MM.1S (cell line): ENCODE measurements around the gene EIF5AL1.
"Not testable (repeated sequence)": the region's sequence is repeated elsewhere in the genome, so short reads cannot be mapped to it uniquely, and the experiment has no call there.

ENCODE experiments used
- DNase-seq: peaks from one replicate; pipeline ENCODE4 v3.0.0-alpha.2; 2015
- H2AFZ ChIP-seq: fragments of 300-600 bp; sonication (generic); 2 replicates; pipeline ENCODE4 v1.6.0; 2016; ENCODE audit warnings: antibody characterized with exemption, low read length
- H3F3A ChIP-seq: fragments of 300-600 bp; sonication (generic); 2 replicates; pipeline ENCODE4 v1.6.1; 2016; ENCODE audit warnings: mild to moderate bottlenecking, antibody characterized with exemption, low read length, moderate library complexity, mixed read lengths; ENCODE audit not compliant: insufficient read depth
- H3K27ac ChIP-seq: fragments of 300-600 bp; sonication (generic); 2 replicates; pipeline ENCODE4 v1.5.1; 2016; ENCODE audit warnings: mild to moderate bottlenecking, low read length
- H3K27me3 ChIP-seq: fragments of 300-600 bp; sonication (generic); replicated peaks from 2 replicates; pipeline ENCODE4 v1.6.0; 2016; ENCODE audit warnings: low read length; ENCODE audit not compliant: insufficient read depth
- H3K36me3 ChIP-seq: fragments of 300-600 bp; sonication (generic); replicated peaks from 2 replicates; pipeline ENCODE4 v1.6.1; 2016; ENCODE audit warnings: mild to moderate bottlenecking, low read length, mixed read lengths; ENCODE audit not compliant: insufficient read depth
- H3K4me1 ChIP-seq: fragments of 300-600 bp; sonication (generic); 2 replicates; pipeline ENCODE4 v1.6.1; 2016; ENCODE audit warnings: low read length, mixed read lengths
- H3K4me2 ChIP-seq: fragments of 300-600 bp; sonication (generic); 2 replicates; pipeline ENCODE4 v1.6.0; 2016; ENCODE audit warnings: low read depth, low read length
- H3K4me3 ChIP-seq: fragments of 300-600 bp; sonication (generic); 2 replicates; pipeline ENCODE4 v1.5.1; 2016; ENCODE audit warnings: low read length, mixed read lengths
- H3K79me2 ChIP-seq: fragments of 300-600 bp; sonication (generic); 2 replicates; pipeline ENCODE4 v1.6.1; 2016; ENCODE audit warnings: mixed run types, low read length, mixed read lengths
- H3K9ac ChIP-seq: fragments of 300-600 bp; sonication (generic); 2 replicates; pipeline ENCODE4 v1.6.1; 2016; ENCODE audit warnings: low read length, mixed read lengths
- H3K9me2 ChIP-seq: fragments of 300-600 bp; sonication (generic); replicated peaks from 2 replicates; pipeline ENCODE4 v1.6.1; 2016; ENCODE audit warnings: mild to moderate bottlenecking, low read length, mixed read lengths; ENCODE audit not compliant: insufficient read depth
- H3K9me3 ChIP-seq: fragments of 300-600 bp; sonication (generic); replicated peaks from 2 replicates; pipeline ENCODE4 v1.6.1; 2016; ENCODE audit warnings: mild to moderate bottlenecking, low read length, mixed read lengths; ENCODE audit not compliant: insufficient read depth
- H4K20me1 ChIP-seq: fragments of 300-600 bp; sonication (generic); 2 replicates; pipeline ENCODE4 v1.6.1; 2016; ENCODE audit warnings: mild to moderate bottlenecking, low read length, moderate library complexity, mixed read lengths; ENCODE audit not compliant: insufficient read depth
- CTCF ChIP-seq: fragments of 300-600 bp; sonication (generic); IDR thresholded peaks from 2 replicates; pipeline ENCODE4 v1.5.1; 2016; ENCODE audit warnings: antibody characterized with exemption, low read length, mixed read lengths
- EZH2 ChIP-seq: fragments of 300-600 bp; sonication (generic); optimal IDR thresholded peaks from 2 replicates; pipeline ENCODE3; 2017; ENCODE audit warnings: low read depth, mild to moderate bottlenecking, antibody characterized with exemption, low read length, mixed read lengths
- EZH2phosphoT487 ChIP-seq: fragments of 300-600 bp; sonication (generic); IDR thresholded peaks from 2 replicates; pipeline ENCODE4 v1.6.1; 2018; ENCODE audit warnings: antibody characterized with exemption, low read length

EIF5AL1 gene

DNA sequence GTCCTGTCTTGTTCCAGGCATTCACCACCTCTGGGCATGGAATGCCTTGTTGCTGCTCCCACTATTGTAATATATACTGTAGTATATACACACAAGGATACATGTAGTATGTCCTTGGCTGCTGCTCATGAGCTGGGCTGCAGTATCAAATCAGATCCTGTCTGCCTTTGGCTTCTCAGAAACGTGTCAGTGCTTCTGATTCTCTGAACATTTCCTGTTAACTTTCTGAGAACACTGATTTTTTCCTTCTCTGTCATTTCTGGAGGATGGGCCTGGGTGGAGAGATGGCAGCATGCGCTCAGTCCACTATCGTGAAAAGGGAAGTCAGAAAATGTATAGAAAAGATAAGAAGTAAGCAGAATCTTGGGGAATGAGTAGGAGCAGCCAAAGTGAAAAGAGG lies 35.6 kb downstream of the EIF5AL1 start:
- no peaks in the 10 kb centered on the region for H3K9me2 ChIP-seq
- no peaks in the 10 kb centered on the region for H3K4me1 ChIP-seq
- no peaks in the 10 kb centered on the region for H4K20me1 ChIP-seq
- H3K9me3 ChIP-seq: no peaks in the 10 kb centered on the region
- no peaks in the 10 kb centered on the region for H3K27me3 ChIP-seq
- H3K79me2 ChIP-seq: no peaks in the 10 kb centered on the region
- H3K27ac ChIP-seq: no peak overlapping the region
- no peak overlapping the region for H3K4me3 ChIP-seq
- no peaks in the 10 kb centered on the region for H3F3A ChIP-seq
- H3K4me2 ChIP-seq: no peak overlapping the region
- H3K36me3 ChIP-seq: no peaks in the 10 kb centered on the region
- no peak for DNase-seq
- H2AFZ ChIP-seq: no peak overlapping the region
- TF ChIP-seq CTCF: no peak
- TF ChIP-seq EZH2: no peak
- TF ChIP-seq EZH2phosphoT487: no peak
- no peak overlapping the region for H3K9ac ChIP-seq

DNA sequence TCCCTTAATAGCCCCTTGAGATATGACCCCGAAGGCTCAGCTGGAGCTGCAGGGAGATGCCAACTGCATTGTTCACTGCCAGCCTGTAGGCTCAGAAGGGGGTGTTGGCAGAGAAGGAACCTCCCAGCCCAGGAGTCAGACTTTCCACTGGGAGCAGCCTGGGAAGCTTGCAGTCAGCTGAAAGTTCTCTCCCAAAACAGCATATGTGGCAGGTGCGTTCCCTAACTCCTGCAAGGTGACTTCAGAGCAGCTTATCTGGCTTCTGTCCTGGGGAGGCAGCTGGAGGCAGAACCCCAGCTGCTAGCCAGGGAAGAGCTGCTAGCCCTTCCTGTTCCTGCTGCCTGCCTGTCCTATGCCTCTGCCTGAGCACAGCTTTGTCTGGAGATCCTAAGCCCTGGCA lies 39.8 kb downstream of the EIF5AL1 start:
- no peak overlapping the region for H3K4me2 ChIP-seq
- H3K27ac ChIP-seq: no peak overlapping the region
- no peaks in the 10 kb centered on the region for H3K9me3 ChIP-seq
- H3K4me3 ChIP-seq: no peak overlapping the region
- H3K27me3 ChIP-seq: no peaks in the 10 kb centered on the region
- no peaks in the 10 kb centered on the region for H3F3A ChIP-seq
- DNase-seq: no peak
- H2AFZ ChIP-seq: no peak overlapping the region
- no peaks in the 10 kb centered on the region for H3K9me2 ChIP-seq
- H3K79me2 ChIP-seq: no peaks in the 10 kb centered on the region
- H3K4me1 ChIP-seq: no peaks in the 10 kb centered on the region
- H3K36me3 ChIP-seq: no peaks in the 10 kb centered on the region
- H3K9ac ChIP-seq: no peak overlapping the region
- no peaks in the 10 kb centered on the region for H4K20me1 ChIP-seq
- no peak for TF ChIP-seq EZH2phosphoT487
- TF ChIP-seq CTCF: no peak
- no peak for TF ChIP-seq EZH2

DNA sequence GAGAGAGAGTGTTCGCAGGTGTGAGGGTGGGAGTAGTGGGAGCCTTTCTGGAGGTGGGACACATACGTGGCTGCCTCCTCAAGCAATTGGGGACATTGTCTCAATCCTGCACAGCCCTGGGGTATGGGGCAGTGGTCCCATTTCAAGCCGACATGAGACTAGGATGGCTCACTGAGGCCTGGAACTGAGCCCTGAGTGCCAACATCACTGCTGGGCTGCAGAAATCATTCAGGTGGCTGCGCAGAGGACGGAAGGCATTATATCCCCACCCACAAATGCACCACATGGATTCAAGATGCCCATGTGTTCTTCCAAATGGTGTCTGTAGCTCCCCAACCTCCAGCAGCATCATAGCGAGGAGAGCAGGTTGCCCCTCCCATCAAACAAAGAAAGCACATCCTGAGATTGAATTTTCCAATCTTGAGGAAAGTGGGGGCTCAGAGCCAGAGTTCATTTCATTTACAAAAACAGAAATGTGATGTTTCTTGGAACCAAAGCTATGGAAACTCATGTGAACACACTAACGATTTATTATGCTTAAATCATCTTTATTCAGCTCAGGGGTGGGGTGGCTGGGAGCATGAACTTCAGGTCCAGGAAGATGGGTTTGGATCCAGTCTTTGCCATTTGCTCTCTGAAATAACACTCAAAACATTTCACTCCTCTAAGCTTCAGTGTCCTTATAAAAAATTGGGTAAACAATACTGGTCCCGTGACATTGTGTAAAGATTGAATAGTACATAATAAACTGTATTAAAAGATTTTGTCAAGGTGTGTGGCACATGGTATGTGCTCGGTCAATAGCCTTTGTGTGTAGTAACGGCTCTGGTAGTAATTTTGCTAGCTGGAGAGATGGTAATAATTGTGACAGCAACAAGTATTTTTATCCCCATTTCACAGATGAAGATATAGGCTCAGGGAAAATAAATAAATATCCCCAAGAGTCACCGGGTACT lies 43.3 kb downstream of the EIF5AL1 start:
- no peaks in the 10 kb centered on the region for H3K27me3 ChIP-seq
- peaks cover 3% of the 10 kb centered on the region; the same call in 1 of the 2 replicates for H3F3A ChIP-seq
- H4K20me1 ChIP-seq: no peaks in the 10 kb centered on the region
- H3K9ac ChIP-seq: no peak overlapping the region
- H3K9me3 ChIP-seq: no peaks in the 10 kb centered on the region
- no peaks in the 10 kb centered on the region for H3K79me2 ChIP-seq
- H3K4me3 ChIP-seq: no peak overlapping the region
- H3K36me3 ChIP-seq: no peaks in the 10 kb centered on the region
- peaks cover 9% of the 10 kb centered on the region for H3K4me1 ChIP-seq
- TF ChIP-seq EZH2phosphoT487: no peak
- TF ChIP-seq EZH2: no peak
- TF ChIP-seq CTCF: no peak
- H3K4me2 ChIP-seq: no peak overlapping the region
- no peaks in the 10 kb centered on the region for H3K9me2 ChIP-seq
- no peak overlapping the region for H3K27ac ChIP-seq
- DNase-seq: no peak
- H2AFZ ChIP-seq: no peak overlapping the region

DNA sequence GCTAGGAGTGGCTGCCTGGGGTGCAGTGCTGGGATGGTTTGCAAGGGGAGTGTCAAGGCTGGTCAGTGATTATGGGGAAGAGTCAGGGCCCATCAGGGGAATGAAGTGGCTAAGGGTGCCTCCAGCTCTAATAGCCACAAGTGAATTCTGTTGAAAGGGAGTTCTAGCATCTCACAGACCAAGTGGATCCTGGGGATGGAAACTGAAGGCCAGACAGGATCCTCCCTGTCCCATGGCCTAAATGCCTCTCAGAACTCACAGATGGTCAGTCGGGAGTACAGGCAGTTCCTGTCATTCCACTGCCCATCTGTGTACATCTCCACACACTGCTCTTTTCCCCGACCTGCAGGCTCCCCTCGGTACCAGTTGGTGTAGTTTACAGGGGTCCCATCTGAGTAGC lies 44.6 kb downstream of the EIF5AL1 start:
- H3K27me3 ChIP-seq, H3K79me2 ChIP-seq, H3K4me2 ChIP-seq, H3K27ac ChIP-seq, H3K4me3 ChIP-seq, H3K9me2 ChIP-seq, H3K9me3 ChIP-seq, H2AFZ ChIP-seq, DNase-seq, H4K20me1 ChIP-seq, H3K36me3 ChIP-seq, H3F3A ChIP-seq, H3K9ac ChIP-seq: not testable (repeated sequence)
- peaks cover 16% of the 10 kb centered on the region for H3K4me1 ChIP-seq
